Measurements from ENCODE around the gene GPR160. TPM values are rescaled to one million over a fixed set of nuclear protein-coding genes. Genes with fewer than 3 reads are reported as not detected.

The GPR160 gene
- total RNA-seq, 4 donors from 2014 or later: 1.7 to 17.7 (median 3.7) TPM

GRCh38 chr3:170077361-170077760, 39.6 kb downstream of the GPR160 start:
- H3K27ac ChIP-seq: no peak overlapping the region
- H3K4me1 ChIP-seq: no peaks in the 10 kb centered on the region
- WGBS, 2 donors: 78 to 82% methylated on average over 10 of the region's 10 CpGs
- H3K9me3 ChIP-seq: no peaks in the 10 kb centered on the region
- H3K36me3 ChIP-seq: peaks cover 0 to 32% (median 0%) of the 10 kb centered on the region in 3 donors
- H3K27me3 ChIP-seq: no peaks in the 10 kb centered on the region
- no peak overlapping the region for H3K4me3 ChIP-seq
- no peak for DNase-seq (ENCODE audit: low spot score in 2 of 2)
- TF ChIP-seq POLR2A (IDR thresholded peaks at IDR 0.05) (no peak), EP300 (IDR thresholded peaks at IDR 0.05) (no peak), CTCF (IDR thresholded peaks at IDR 0.05) (no peak)

- H3K4me3 ChIP-seq: no peak overlapping the region
- H3K4me1 ChIP-seq: no peaks in the 10 kb centered on the region
- WGBS, 2 donors: 79 to 84% methylated on average over 13 of the region's 13 CpGs
- no peaks in the 10 kb centered on the region for H3K9me3 ChIP-seq
- no peak for DNase-seq (ENCODE audit: low spot score in 2 of 2)
- no peaks in the 10 kb centered on the region for H3K27me3 ChIP-seq
- H3K27ac ChIP-seq: no peak overlapping the region
- H3K36me3 ChIP-seq: peaks cover 0 to 41% (median 0%) of the 10 kb centered on the region in 3 donors
- TF ChIP-seq CTCF (IDR thresholded peaks at IDR 0.05) (no peak), POLR2A (IDR thresholded peaks at IDR 0.05) (no peak), EP300 (IDR thresholded peaks at IDR 0.05) (no peak)
Measured at GRCh38 chr3:170078620-170079281, 41.0 kb downstream of the GPR160 start.

GRCh38 chr3:170079536-170080165, 41.9 kb downstream of the GPR160 start:
- H3K36me3 ChIP-seq: peaks cover 0 to 41% (median 0%) of the 10 kb centered on the region in 3 donors
- no peaks in the 10 kb centered on the region for H3K4me1 ChIP-seq
- H3K4me3 ChIP-seq: no peak overlapping the region
- no peaks in the 10 kb centered on the region for H3K9me3 ChIP-seq
- no peaks in the 10 kb centered on the region for H3K27me3 ChIP-seq
- 61% methylated on average over 2 of the region's 2 CpGs for WGBS, 2 donors
- TF ChIP-seq CTCF (IDR thresholded peaks at IDR 0.05) (no peak), POLR2A (IDR thresholded peaks at IDR 0.05) (no peak), EP300 (IDR thresholded peaks at IDR 0.05) (no peak)
- no peak overlapping the region for H3K27ac ChIP-seq
- DNase-seq (ENCODE audit: low spot score in 2 of 2): no peak

- no peaks in the 10 kb centered on the region for H3K9me3 ChIP-seq
- WGBS, 2 donors: 86 to 90% methylated on average over 4 of the region's 4 CpGs
- no peak for DNase-seq (ENCODE audit: low spot score in 2 of 2)
- TF ChIP-seq EP300 (IDR thresholded peaks at IDR 0.05): no peak
- TF ChIP-seq POLR2A (IDR thresholded peaks at IDR 0.05): no peak
- TF ChIP-seq CTCF (IDR thresholded peaks at IDR 0.05): no peak
- H3K36me3 ChIP-seq: peaks cover 0 to 45% (median 0%) of the 10 kb centered on the region in 3 donors
- no peak overlapping the region for H3K4me3 ChIP-seq
- no peaks in the 10 kb centered on the region for H3K4me1 ChIP-seq
- H3K27me3 ChIP-seq: no peaks in the 10 kb centered on the region
- H3K27ac ChIP-seq: no peak overlapping the region
Measured at GRCh38 chr3:170080605-170081004, 42.8 kb downstream of the GPR160 start.

GRCh38 chr3:170081079-170081741, 43.4 kb downstream of the GPR160 start:
- WGBS, 2 donors: 57 to 62% methylated on average over 1 of the region's 1 CpG
- TF ChIP-seq POLR2A (IDR thresholded peaks at IDR 0.05) (no peak), CTCF (IDR thresholded peaks at IDR 0.05) (no peak), EP300 (IDR thresholded peaks at IDR 0.05) (no peak)
- Histone ChIP-seq H3K4me1 (no peaks in the 10 kb centered on the region), H3K9me3 (no peaks in the 10 kb centered on the region), H3K36me3 (peaks cover 0 to 51% (median 0%) of the 10 kb centered on the region in 3 donors), H3K4me3 (no peak overlapping the region), H3K27me3 (no peaks in the 10 kb centered on the region), H3K27ac (no peak overlapping the region)
- no peak for DNase-seq (ENCODE audit: low spot score in 2 of 2)

Data from tibial nerve (tissue), 4 donors.